ENCODE data around the gene PARD3.

PARD3 gene

DNA sequence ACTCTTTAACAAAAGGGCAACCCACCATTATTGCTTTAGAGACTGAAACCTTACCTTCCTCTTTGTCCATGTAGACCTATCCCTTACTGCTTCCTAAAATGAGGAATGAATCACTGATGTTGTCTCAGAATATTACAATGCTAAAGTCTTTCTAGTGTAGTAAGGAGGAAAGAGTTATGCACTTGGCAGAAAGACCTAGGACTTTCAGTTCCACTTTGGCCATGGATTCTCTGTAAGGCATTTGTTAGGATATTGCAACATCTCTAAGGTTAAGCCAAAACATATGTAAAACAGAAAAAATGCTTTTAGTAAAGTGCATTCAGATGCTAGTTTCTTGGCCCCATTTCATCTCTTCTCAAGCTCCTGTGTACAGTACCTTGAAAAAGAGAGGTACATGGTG, 230.9 kb downstream of the PARD3 start:
- no peak for TF ChIP-seq CTCF (IDR thresholded peaks at IDR 0.05; ENCODE audit: poor library complexity, severe bottlenecking)
- H3K4me1 ChIP-seq (ENCODE audit: insufficient read depth, poor library complexity, severe bottlenecking), result peaks cover 63% of the 10 kb centered on the region
- H3K4me3 ChIP-seq (ENCODE audit: severe bottlenecking), result no peak overlapping the region
- no peaks in the 10 kb centered on the region for H3K27me3 ChIP-seq (ENCODE audit: insufficient read depth, poor library complexity, severe bottlenecking)
- DNase-seq (ENCODE audit: low spot score) (no peak), ATAC-seq (ENCODE audit: low read depth) (peak; percentile 68)
- no peaks in the 10 kb centered on the region for H3K36me3 ChIP-seq (ENCODE audit: low read depth)
- H3K9me3 ChIP-seq (ENCODE audit: severe bottlenecking), result no peaks in the 10 kb centered on the region
- H3K27ac ChIP-seq (ENCODE audit: poor library complexity, severe bottlenecking), result peak overlapping the region; percentile 97

GRCh38 chr10:34581801-34582532, 233.1 kb downstream of the PARD3 start:
- TF ChIP-seq CTCF (IDR thresholded peaks at IDR 0.05; ENCODE audit: poor library complexity, severe bottlenecking), result no peak
- DNase-seq (ENCODE audit: low spot score), result no peak
- H3K4me3 ChIP-seq (ENCODE audit: severe bottlenecking), result no peak overlapping the region
- ATAC-seq (ENCODE audit: low read depth), result peak; percentile 79
- H3K36me3 ChIP-seq (ENCODE audit: low read depth), result no peaks in the 10 kb centered on the region
- no peaks in the 10 kb centered on the region for H3K27me3 ChIP-seq (ENCODE audit: insufficient read depth, poor library complexity, severe bottlenecking)
- H3K9me3 ChIP-seq (ENCODE audit: severe bottlenecking), result no peaks in the 10 kb centered on the region
- H3K27ac ChIP-seq (ENCODE audit: poor library complexity, severe bottlenecking), result peak overlapping the region; percentile 97
- peaks cover 63% of the 10 kb centered on the region for H3K4me1 ChIP-seq (ENCODE audit: insufficient read depth, poor library complexity, severe bottlenecking)

DNA sequence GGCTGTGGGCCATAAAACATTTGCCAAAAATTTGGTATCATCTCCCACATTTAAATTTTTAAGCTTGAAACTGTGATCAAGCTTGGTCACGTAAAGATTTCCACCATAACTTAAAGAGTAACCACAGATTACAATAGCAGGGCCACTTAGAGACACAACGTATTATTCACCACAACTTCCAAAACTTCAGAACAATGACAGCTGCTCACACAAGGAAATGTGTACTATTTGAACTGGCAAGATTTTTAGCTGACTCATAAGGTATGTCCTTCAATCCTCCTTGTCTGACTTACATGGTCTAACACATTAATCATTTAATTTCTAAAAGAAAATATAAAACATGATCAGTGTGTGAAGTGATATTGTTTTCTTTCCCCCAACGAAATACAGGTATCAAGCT, 234.5 kb downstream of the PARD3 start:
- no peak for TF ChIP-seq CTCF (IDR thresholded peaks at IDR 0.05; ENCODE audit: poor library complexity, severe bottlenecking)
- H3K9me3 ChIP-seq (ENCODE audit: severe bottlenecking), result no peaks in the 10 kb centered on the region
- no peaks in the 10 kb centered on the region for H3K27me3 ChIP-seq (ENCODE audit: insufficient read depth, poor library complexity, severe bottlenecking)
- DNase-seq (ENCODE audit: low spot score) (no peak), ATAC-seq (ENCODE audit: low read depth) (peak; percentile 65)
- no peak overlapping the region for H3K4me3 ChIP-seq (ENCODE audit: severe bottlenecking)
- peaks cover 61% of the 10 kb centered on the region for H3K4me1 ChIP-seq (ENCODE audit: insufficient read depth, poor library complexity, severe bottlenecking)
- H3K27ac ChIP-seq (ENCODE audit: poor library complexity, severe bottlenecking), result peak overlapping the region; percentile 97
- H3K36me3 ChIP-seq (ENCODE audit: low read depth), result no peaks in the 10 kb centered on the region

DNA sequence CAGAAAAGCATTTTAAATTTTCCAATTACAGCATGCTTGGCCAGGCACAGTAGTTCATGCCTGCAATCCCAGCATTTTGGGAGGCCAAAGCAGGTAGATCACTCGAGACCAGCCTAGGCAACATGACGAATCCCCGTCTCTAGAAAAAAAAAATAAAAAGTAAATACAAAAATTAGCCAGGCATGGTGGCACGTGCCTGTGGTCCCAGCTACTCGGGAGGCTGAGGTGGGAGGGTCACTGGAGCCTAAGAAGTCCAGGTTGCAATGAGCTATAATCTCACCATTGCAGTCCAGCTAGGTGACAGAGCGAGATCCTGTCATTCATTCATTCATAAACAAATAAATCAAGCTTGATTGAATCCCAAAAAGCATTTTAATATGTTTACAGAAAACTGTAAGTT, 234.9 kb downstream of the PARD3 start:
- TF ChIP-seq CTCF (IDR thresholded peaks at IDR 0.05; ENCODE audit: poor library complexity, severe bottlenecking), result no peak
- Histone ChIP-seq H3K9me3 (ENCODE audit: severe bottlenecking) (no peaks in the 10 kb centered on the region), H3K27ac (ENCODE audit: poor library complexity, severe bottlenecking) (peak overlapping the region; percentile 97), H3K36me3 (ENCODE audit: low read depth) (no peaks in the 10 kb centered on the region), H3K4me3 (ENCODE audit: severe bottlenecking) (no peak overlapping the region), H3K4me1 (ENCODE audit: insufficient read depth, poor library complexity, severe bottlenecking) (peaks cover 56% of the 10 kb centered on the region), H3K27me3 (ENCODE audit: insufficient read depth, poor library complexity, severe bottlenecking) (no peaks in the 10 kb centered on the region)
- ATAC-seq (ENCODE audit: low read depth), result no peak
- no peak for DNase-seq (ENCODE audit: low spot score)

GRCh38 chr10:34578468-34578867, 236.6 kb downstream of the PARD3 start:
- DNase-seq (ENCODE audit: low spot score), result no peak
- TF ChIP-seq CTCF (IDR thresholded peaks at IDR 0.05; ENCODE audit: poor library complexity, severe bottlenecking), result no peak
- Histone ChIP-seq H3K9me3 (ENCODE audit: severe bottlenecking) (no peaks in the 10 kb centered on the region), H3K36me3 (ENCODE audit: low read depth) (no peaks in the 10 kb centered on the region), H3K27me3 (ENCODE audit: insufficient read depth, poor library complexity, severe bottlenecking) (no peaks in the 10 kb centered on the region), H3K27ac (ENCODE audit: poor library complexity, severe bottlenecking) (no peak overlapping the region), H3K4me3 (ENCODE audit: severe bottlenecking) (no peak overlapping the region), H3K4me1 (ENCODE audit: insufficient read depth, poor library complexity, severe bottlenecking) (peaks cover 39% of the 10 kb centered on the region)
- no peak for ATAC-seq (ENCODE audit: low read depth)
